Measurements from ENCODE around the gene FTSJ3. TPM values are rescaled to one million over a fixed set of nuclear protein-coding genes. Genes with fewer than 3 reads are reported as not detected.

The FTSJ3 gene
- total RNA-seq, 1 experiment from 2014 or later = 75.9 TPM

DNA sequence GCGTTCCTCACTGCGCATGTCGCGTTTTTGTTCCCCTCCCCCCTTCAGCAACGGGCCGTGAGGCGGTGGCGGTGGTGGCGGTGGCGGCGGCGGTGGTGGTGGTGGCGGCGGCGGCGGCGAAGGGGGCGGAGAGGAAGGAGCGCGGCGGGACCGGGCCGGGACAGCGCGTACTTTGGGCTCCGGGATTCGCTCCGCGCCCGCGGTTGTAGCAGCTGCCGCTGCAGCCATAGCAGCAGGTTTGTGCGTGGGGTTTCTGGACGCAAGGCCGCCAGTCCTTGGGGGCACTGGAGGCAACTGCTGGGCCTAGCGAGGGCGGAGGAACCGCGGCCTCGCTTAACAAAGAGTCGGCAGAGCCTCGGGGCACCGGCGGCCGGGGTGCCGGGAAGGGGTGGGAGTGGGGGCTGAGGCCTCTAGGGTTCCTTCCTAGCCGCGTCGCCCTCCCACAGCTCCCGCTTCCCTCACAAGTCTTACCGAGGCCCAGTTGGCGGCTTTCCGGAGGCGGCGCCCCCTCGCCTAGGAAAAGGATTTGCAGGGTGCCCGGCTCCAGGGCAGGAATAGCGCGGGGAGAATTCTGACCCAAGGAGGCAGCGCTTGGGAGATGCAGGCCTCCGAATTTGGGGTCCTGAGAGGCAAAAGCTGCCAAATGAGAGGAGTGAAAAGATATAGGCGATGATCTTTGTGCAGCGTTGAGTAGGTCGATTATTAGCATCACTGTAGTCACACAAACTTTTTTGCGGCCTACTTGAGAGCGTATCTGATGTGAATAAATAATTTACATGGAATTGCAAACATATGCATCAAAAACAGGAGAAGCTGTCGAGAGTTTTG is 53.1 kb downstream of the FTSJ3 start, which contains the start of gene DDX42:
TSS of gene DDX42 (plus strand) at position 30 of the 828 bp plus-strand sequence. CDS start 12,880 bp downstream, outside the sequence.
- peaks cover 82% of the 10 kb centered on the region for H3K36me3 Mint-ChIP-seq (ENCODE audit: insufficient read depth, unreplicated experiment)
- H3K4me1 ChIP-seq = no peaks in the 10 kb centered on the region; the same call in 1 of the 2 replicates
- H3K36me3 ChIP-seq (ENCODE audit: control insufficient read depth, insufficient read depth, low read length) = peaks cover 3% of the 10 kb centered on the region; the same call in 1 of the 2 replicates
- peak within 1 kb of the TSS; percentile 76 for H3K4me3 Mint-ChIP-seq (ENCODE audit: unreplicated experiment)
- ChIA-PET CTCF (interaction anchor here (0.7 to 1.7 kb wide), 6 partner anchors 10 to 349 kb away, joined by 3 to 12 read pairs (median 6); no protein-coding TSS in a partner anchor), POLR2A (interaction anchor here (0.6 to 1.7 kb wide), 18 partner anchors 8 to 1288 kb away, joined by 3 to 31 read pairs (median 5); partner anchors contain the start of genes DCAF7, KCNH6, PSMC5 and SMARCD2)
- no peaks in the 10 kb centered on the region for H3K27me3 ChIP-seq (replicated peaks; ENCODE audit: control insufficient read depth, insufficient read depth, low read length)
- intact Hi-C loops (cut with micrococcal nuclease; ENCODE audit: unreplicated experiment) = loop anchor here (2.0 to 5.0 kb wide), 2 partner anchors 53 to 68 kb away; partner anchors contain the start of genes FTSJ3, PSMC5 and SMARCD2
- peak within 1 kb of the TSS; percentile 100 for H3K27ac Mint-ChIP-seq (ENCODE audit: unreplicated experiment)
- H3K4me1 Mint-ChIP-seq (ENCODE audit: low read depth, unreplicated experiment) = peaks cover 24% of the 10 kb centered on the region
- no peaks in the 10 kb centered on the region for H3K27me3 Mint-ChIP-seq (ENCODE audit: insufficient read depth, unreplicated experiment)
- TF ChIP-seq, protein P1, sequence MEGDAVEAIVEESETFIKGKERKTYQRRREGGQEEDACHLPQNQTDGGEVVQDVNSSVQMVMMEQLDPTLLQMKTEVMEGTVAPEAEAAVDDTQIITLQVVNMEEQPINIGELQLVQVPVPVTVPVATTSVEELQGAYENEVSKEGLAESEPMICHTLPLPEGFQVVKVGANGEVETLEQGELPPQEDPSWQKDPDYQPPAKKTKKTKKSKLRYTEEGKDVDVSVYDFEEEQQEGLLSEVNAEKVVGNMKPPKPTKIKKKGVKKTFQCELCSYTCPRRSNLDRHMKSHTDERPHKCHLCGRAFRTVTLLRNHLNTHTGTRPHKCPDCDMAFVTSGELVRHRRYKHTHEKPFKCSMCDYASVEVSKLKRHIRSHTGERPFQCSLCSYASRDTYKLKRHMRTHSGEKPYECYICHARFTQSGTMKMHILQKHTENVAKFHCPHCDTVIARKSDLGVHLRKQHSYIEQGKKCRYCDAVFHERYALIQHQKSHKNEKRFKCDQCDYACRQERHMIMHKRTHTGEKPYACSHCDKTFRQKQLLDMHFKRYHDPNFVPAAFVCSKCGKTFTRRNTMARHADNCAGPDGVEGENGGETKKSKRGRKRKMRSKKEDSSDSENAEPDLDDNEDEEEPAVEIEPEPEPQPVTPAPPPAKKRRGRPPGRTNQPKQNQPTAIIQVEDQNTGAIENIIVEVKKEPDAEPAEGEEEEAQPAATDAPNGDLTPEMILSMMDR (IDR thresholded peaks at IDR 0.05; ENCODE audit: insufficient read depth in 1 of 2, low read depth in 1 of 2, low read length in 1 of 2, severe bottlenecking in 1 of 2, unreplicated experiment in 1 of 2) = peak in 1 of 2 experiments; percentile 30
- H3K4me3 ChIP-seq (ENCODE audit: low read depth, low read length) = peak within 1 kb of the TSS; percentile 100
- BruUV-seq (replicated peaks) = no TSS peak
- peak; percentile 94 to 96 for DNase-seq
- H3K9me3 Mint-ChIP-seq (ENCODE audit: unreplicated experiment) = peaks cover 9% of the 10 kb centered on the region
- H3K9me3 ChIP-seq = no peaks in the 10 kb centered on the region

DNA sequence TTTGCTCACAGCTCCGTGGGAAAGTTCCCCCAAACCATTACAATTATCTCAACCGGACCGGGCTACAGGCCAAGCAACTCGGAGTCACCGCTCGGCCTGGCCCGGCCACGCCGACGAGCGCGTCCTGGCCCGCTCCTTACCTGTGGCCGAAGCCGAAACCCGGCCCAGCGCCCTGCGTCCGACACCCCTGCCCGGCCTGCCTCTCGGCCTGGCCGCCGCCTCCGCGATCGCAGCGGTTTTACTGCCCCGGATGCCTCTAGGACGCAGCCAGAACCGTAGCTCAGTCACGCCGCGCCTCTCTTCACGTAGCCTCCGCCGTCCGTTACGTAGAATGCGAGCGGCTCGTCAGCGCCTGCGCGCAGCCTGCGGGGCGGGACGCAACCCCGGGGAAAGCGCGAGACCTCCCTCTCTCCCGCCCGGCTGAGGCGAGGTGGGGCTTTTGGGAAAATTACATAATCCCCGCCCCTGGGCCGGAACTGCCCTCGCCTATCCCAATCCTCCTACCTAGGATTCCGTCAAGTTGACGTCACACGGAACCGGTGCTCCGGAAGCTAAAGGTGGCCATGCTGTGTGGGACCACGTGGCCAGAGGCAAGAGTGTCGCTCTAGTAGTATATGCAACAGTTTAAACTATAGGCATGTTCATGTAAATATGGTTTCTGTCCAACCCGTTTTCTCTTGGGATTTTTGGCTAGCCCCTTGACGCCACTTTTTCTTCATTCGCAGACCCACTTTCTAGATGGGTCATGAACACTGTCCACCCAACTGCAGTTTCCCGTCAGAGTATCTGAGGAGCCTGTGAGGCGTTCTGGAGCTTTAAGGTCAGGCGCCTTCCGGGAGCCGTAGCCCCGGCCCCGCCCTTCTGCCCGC is 54.0 kb downstream of the FTSJ3 start, which contains the start of gene CCDC47:
TSS of gene CCDC47 (minus strand) at position 326 of the 869 bp plus-strand sequence. CDS start 7,422 bp downstream, outside the sequence.
- Mint-ChIP-seq H3K36me3 (ENCODE audit: insufficient read depth, unreplicated experiment) (peaks cover 85% of the 10 kb centered on the region), H3K27me3 (ENCODE audit: insufficient read depth, unreplicated experiment) (no peaks in the 10 kb centered on the region), H3K27ac (ENCODE audit: unreplicated experiment) (peak within 1 kb of the TSS; percentile 100), H3K4me1 (ENCODE audit: low read depth, unreplicated experiment) (peaks cover 24% of the 10 kb centered on the region), H3K4me3 (ENCODE audit: unreplicated experiment) (peak within 1 kb of the TSS; percentile 76), H3K9me3 (ENCODE audit: unreplicated experiment) (peaks cover 9% of the 10 kb centered on the region)
- BruUV-seq (replicated peaks) = no TSS peak
- Histone ChIP-seq H3K27me3 (replicated peaks; ENCODE audit: control insufficient read depth, insufficient read depth, low read length) (no peaks in the 10 kb centered on the region), H3K36me3 (ENCODE audit: control insufficient read depth, insufficient read depth, low read length) (peaks cover 3% of the 10 kb centered on the region; the same call in 1 of the 2 replicates), H3K9me3 (no peaks in the 10 kb centered on the region), H3K4me1 (no peaks in the 10 kb centered on the region; the same call in 1 of the 2 replicates), H3K4me3 (ENCODE audit: low read depth, low read length) (peak within 1 kb of the TSS; percentile 100)
- ChIA-PET POLR2A (interaction anchor here (0.5 to 1.7 kb wide), 26 partner anchors 9 to 1910 kb away, joined by 3 to 31 read pairs (median 4); partner anchors contain the start of genes BRIP1, DCAF7, KCNH6 and MAP3K3), CTCF (interaction anchor here (0.6 to 1.7 kb wide), 8 partner anchors 11 to 1327 kb away, joined by 3 to 12 read pairs (median 4); no protein-coding TSS in a partner anchor)
- TF ChIP-seq, protein P1 (IDR thresholded peaks at IDR 0.05; ENCODE audit: insufficient read depth in 1 of 2, low read depth in 1 of 2, low read length in 1 of 2, severe bottlenecking in 1 of 2, unreplicated experiment in 1 of 2) = no peak
- intact Hi-C loops (cut with micrococcal nuclease; ENCODE audit: unreplicated experiment) = loop anchor here (1.0 to 5.0 kb wide), 3 partner anchors 32 to 69 kb away; partner anchors contain the start of genes FTSJ3, PSMC5, SMARCD2 and STRADA
- peak; percentile 99 for DNase-seq

All from Caco-2 (cell line).